CD4-positive, alpha-beta T cell treated with Interleukin-15 for 1 hour (primary cell): ENCODE measurements around the gene GRK5.

ENCODE experiments used
- DNase-seq: peaks from one replicate; pipeline ENCODE4 v3.0.0-alpha.2; 2020

GRK5 gene

GRCh38 chr10:119368581-119368980 lies 161.2 kb downstream of the GRK5 start:
- no peak for DNase-seq

GRCh38 chr10:119368991-119369869 lies 161.9 kb downstream of the GRK5 start:
- DNase-seq, result no peak

- no peak for DNase-seq
Measured at GRCh38 chr10:119370111-119370741, 162.9 kb downstream of the GRK5 start.

- DNase-seq, result no peak
Measured at GRCh38 chr10:119370972-119371703, 163.8 kb downstream of the GRK5 start.

- no peak for DNase-seq
Measured at GRCh38 chr10:119371704-119372663, 164.6 kb downstream of the GRK5 start.

GRCh38 chr10:119373294-119374102 lies 166.1 kb downstream of the GRK5 start:
- no peak for DNase-seq

- DNase-seq, result no peak
Measured at GRCh38 chr10:119374236-119374635, 166.9 kb downstream of the GRK5 start.

- DNase-seq, result no peak
Measured at GRCh38 chr10:119375574-119376272, 168.4 kb downstream of the GRK5 start.

GRCh38 chr10:119377451-119377957 lies 170.1 kb downstream of the GRK5 start:
- no peak for DNase-seq

- DNase-seq, result no peak
Measured at GRCh38 chr10:119377958-119378736, 170.8 kb downstream of the GRK5 start.

- no peak for DNase-seq
Measured at GRCh38 chr10:119378737-119379067, 171.3 kb downstream of the GRK5 start.

GRCh38 chr10:119379466-119380071 lies 172.2 kb downstream of the GRK5 start:
- DNase-seq, result no peak

GRCh38 chr10:119383174-119383856 lies 175.9 kb downstream of the GRK5 start:
- DNase-seq, result no peak

- no peak for DNase-seq
Measured at GRCh38 chr10:119384127-119384526, 176.8 kb downstream of the GRK5 start.

- no peak for DNase-seq
Measured at GRCh38 chr10:119386666-119387065, 179.3 kb downstream of the GRK5 start.

GRCh38 chr10:119388849-119389345 lies 181.5 kb downstream of the GRK5 start:
- no peak for DNase-seq

- DNase-seq, result no peak
Measured at GRCh38 chr10:119391440-119392251, 184.3 kb downstream of the GRK5 start.

GRCh38 chr10:119393019-119393418 lies 185.6 kb downstream of the GRK5 start:
- DNase-seq, result no peak
